AG04450 (cell line): ENCODE measurements around the gene PACSIN2. TPM values are rescaled to one million over a fixed set of nuclear protein-coding genes. Genes with fewer than 3 reads are reported as not detected.

Source experiments
- CTCF ChIA-PET: fragments of 300-600, 350-600 bp; formaldehyde crosslinking; extraction: SDS; loops from one replicate; lab custom pipeline; 2022; ENCODE audit warnings: antibody characterized with exemption, inconsistent platforms; lab: Charles Lee
- POLR2A ChIA-PET: fragments of 350-600 bp; formaldehyde crosslinking; extraction: SDS; loops from one replicate; lab custom pipeline; 2021; ENCODE audit warnings: antibody characterized with exemption, inconsistent platforms; lab: Yijun Ruan, JAX
- DNase-seq: peaks from one replicate; pipeline ENCODE4 v3.0.0-alpha.2; 2011; ENCODE audit warnings: low read depth, low spot score
- H3K27ac ChIP-seq: one replicate; pipeline ENCODE4 v1.5.1; 2012; ENCODE audit warnings: low read depth, low read length, control low read depth
- H3K27me3 ChIP-seq: one replicate; pipeline ENCODE4 v1.6.0; 2012; ENCODE audit warnings: low read length; ENCODE audit not compliant: control insufficient read depth, insufficient read depth
- H3K4me3 ChIP-seq: 2 replicates; pipeline ENCODE4 v1.5.1; 2011; ENCODE audit warnings: mild to moderate bottlenecking, low read depth, low read length, control low read depth
- H3K9me3 ChIP-seq: 2 replicates; pipeline ENCODE4 v1.5.1; 2012; ENCODE audit warnings: low read length; ENCODE audit not compliant: control insufficient read depth, insufficient read depth
- polyA plus RNA-seq: library from polyadenylated mRNA; depleted of rRNA; stranded (reverse); fragments of >200 nt; gene quantifications from 2 replicates; pipeline ENCODE4 v1.2.3, GENCODE V29; 2011
- TF ChIP-seq, protein P1 (sequence below): IDR thresholded peaks from 2 replicates; pipeline ENCODE4 v1.5.1; 2011; ENCODE audit warnings: low read depth, low read length, control low read depth, inconsistent platforms

PACSIN2 gene
- polyA plus RNA-seq, 1 experiment: 59.6 TPM

- H3K27ac ChIP-seq: no peak overlapping the region
- H3K9me3 ChIP-seq: no peaks in the 10 kb centered on the region
- TF ChIP-seq, protein P1, sequence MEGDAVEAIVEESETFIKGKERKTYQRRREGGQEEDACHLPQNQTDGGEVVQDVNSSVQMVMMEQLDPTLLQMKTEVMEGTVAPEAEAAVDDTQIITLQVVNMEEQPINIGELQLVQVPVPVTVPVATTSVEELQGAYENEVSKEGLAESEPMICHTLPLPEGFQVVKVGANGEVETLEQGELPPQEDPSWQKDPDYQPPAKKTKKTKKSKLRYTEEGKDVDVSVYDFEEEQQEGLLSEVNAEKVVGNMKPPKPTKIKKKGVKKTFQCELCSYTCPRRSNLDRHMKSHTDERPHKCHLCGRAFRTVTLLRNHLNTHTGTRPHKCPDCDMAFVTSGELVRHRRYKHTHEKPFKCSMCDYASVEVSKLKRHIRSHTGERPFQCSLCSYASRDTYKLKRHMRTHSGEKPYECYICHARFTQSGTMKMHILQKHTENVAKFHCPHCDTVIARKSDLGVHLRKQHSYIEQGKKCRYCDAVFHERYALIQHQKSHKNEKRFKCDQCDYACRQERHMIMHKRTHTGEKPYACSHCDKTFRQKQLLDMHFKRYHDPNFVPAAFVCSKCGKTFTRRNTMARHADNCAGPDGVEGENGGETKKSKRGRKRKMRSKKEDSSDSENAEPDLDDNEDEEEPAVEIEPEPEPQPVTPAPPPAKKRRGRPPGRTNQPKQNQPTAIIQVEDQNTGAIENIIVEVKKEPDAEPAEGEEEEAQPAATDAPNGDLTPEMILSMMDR: 0 out of 2 replicates have a peak, but pooled peaks have one; percentile 16
- ChIA-PET POLR2A (no interaction called here), CTCF (no interaction called here)
- no peak for DNase-seq
- H3K4me3 ChIP-seq: no peak overlapping the region
- no peaks in the 10 kb centered on the region for H3K27me3 ChIP-seq
Measured at GRCh38 chr22:42880815-42881214, 134.1 kb downstream of the PACSIN2 start.

- no peak for DNase-seq
- ChIA-PET POLR2A (no interaction called here), CTCF (no interaction called here)
- TF ChIP-seq, protein P1: no peak
- no peaks in the 10 kb centered on the region for H3K9me3 ChIP-seq
- no peaks in the 10 kb centered on the region for H3K27me3 ChIP-seq
- H3K27ac ChIP-seq: no peak overlapping the region
- H3K4me3 ChIP-seq: no peak overlapping the region
Measured at GRCh38 chr22:42879371-42880021, 135.5 kb downstream of the PACSIN2 start.

- H3K27ac ChIP-seq: no peak overlapping the region
- CTCF ChIA-PET: no interaction called here
- H3K27me3 ChIP-seq: no peaks in the 10 kb centered on the region
- no peak overlapping the region for H3K4me3 ChIP-seq
- POLR2A ChIA-PET: no interaction called here
- TF ChIP-seq, protein P1: no peak
- no peaks in the 10 kb centered on the region for H3K9me3 ChIP-seq
- DNase-seq: no peak
Measured at GRCh38 chr22:42878561-42879305, 136.2 kb downstream of the PACSIN2 start.

DNA sequence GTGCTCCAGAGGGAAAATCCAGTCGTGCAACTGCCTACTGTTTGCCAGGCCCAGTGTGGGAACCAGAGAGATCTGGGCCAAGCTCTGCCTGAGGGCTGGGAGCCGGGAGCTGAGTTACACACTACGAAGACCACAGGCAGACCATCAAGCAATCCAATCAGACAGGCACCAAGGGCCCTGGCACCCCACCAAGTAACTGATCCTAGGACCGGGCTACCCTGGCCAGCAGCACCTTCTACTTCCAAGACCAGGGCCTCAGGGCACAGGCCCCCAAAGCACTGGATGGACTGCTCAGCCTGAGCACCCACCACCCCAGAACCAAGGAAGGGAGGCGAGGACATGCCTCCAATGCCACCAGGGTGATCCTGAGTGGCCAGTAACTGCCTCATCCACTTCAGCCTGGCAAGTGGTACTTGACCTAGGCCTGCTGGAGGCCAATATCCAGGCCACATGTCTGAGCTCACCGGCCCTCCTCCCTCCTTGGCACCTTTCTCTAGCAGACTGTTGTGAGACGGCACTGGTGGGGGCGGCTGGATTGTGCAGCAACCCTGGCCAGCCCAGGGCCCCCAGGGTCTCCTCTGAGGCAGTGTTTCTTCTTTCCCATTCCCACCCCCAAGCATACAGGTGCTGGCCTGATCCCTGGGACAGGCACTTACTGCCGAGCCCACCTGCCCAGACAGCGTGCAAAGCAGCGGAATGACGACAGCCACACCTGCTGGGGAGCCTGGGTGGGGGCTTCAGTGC lies 137.2 kb downstream of the PACSIN2 start:
- no peak overlapping the region for H3K4me3 ChIP-seq
- no peak overlapping the region for H3K27ac ChIP-seq
- POLR2A ChIA-PET: no interaction called here
- CTCF ChIA-PET: no interaction called here
- TF ChIP-seq, protein P1: no peak
- no peaks in the 10 kb centered on the region for H3K27me3 ChIP-seq
- no peaks in the 10 kb centered on the region for H3K9me3 ChIP-seq
- no peak for DNase-seq
